ENCODE data around the gene CD46.

- TF ChIP-seq, protein P1, sequence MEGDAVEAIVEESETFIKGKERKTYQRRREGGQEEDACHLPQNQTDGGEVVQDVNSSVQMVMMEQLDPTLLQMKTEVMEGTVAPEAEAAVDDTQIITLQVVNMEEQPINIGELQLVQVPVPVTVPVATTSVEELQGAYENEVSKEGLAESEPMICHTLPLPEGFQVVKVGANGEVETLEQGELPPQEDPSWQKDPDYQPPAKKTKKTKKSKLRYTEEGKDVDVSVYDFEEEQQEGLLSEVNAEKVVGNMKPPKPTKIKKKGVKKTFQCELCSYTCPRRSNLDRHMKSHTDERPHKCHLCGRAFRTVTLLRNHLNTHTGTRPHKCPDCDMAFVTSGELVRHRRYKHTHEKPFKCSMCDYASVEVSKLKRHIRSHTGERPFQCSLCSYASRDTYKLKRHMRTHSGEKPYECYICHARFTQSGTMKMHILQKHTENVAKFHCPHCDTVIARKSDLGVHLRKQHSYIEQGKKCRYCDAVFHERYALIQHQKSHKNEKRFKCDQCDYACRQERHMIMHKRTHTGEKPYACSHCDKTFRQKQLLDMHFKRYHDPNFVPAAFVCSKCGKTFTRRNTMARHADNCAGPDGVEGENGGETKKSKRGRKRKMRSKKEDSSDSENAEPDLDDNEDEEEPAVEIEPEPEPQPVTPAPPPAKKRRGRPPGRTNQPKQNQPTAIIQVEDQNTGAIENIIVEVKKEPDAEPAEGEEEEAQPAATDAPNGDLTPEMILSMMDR (IDR thresholded peaks at IDR 0.05; ENCODE audit: borderline replicate concordance, extremely low read depth, low read length, poor library complexity, severe bottlenecking): no peak
- no peak for TF ChIP-seq EZH2 (IDR thresholded peaks at IDR 0.05; ENCODE audit: borderline replicate concordance, low read depth, low read length, severe bottlenecking)
These were observed 76.2 kb downstream of the CD46 start for GRCh38 chr1:207828046-207828445.
